Liver (tissue), 9 donors: ENCODE results near the gene SMTNL2. TPM values are rescaled to one million over a fixed set of nuclear protein-coding genes. Genes with fewer than 3 reads are reported as not detected.
A peak's percentile ranks its signal among the peaks of the same experiment; 100 is the strongest.

Experiments used
- DNase-seq: peaks from one replicate; pipeline ENCODE4 v3.0.0-alpha.2; 2017; ENCODE audit warnings: low spot score
- H3K27ac ChIP-seq, 2 donors: one replicate each; pipeline ENCODE4 v1.7.0; 2013; ENCODE audit warnings: inconsistent platforms in 2 of 2, low read length in 2 of 2, control low read depth in 1 of 2, low read depth in 1 of 2, mild to moderate bottlenecking in 1 of 2
- H3K27me3 ChIP-seq, 4 donors: one replicate each; pipeline versions ENCODE4 v1.6.1 to v1.7.0; 2013; ENCODE audit warnings: low read length in 3 of 4, inconsistent platforms in 1 of 4, mild to moderate bottlenecking in 1 of 4, moderate library complexity in 1 of 4; ENCODE audit not compliant: control insufficient read depth in 4 of 4, insufficient read depth in 4 of 4
- H3K36me3 ChIP-seq, 4 donors: one replicate each; pipeline versions ENCODE4 v1.6.1 to v1.7.0; 2013; ENCODE audit warnings: low read length in 3 of 4, mild to moderate bottlenecking in 3 of 4, low read depth in 1 of 4, moderate library complexity in 1 of 4; ENCODE audit not compliant: control insufficient read depth in 4 of 4, insufficient read depth in 3 of 4
- H3K4me1 ChIP-seq, 4 donors: one replicate each; pipeline versions ENCODE4 v1.6.1 to v1.7.0; 2013; ENCODE audit warnings: low read length in 3 of 4, mild to moderate bottlenecking in 3 of 4, moderate library complexity in 1 of 4; ENCODE audit not compliant: control insufficient read depth in 4 of 4, insufficient read depth in 4 of 4
- H3K4me3 ChIP-seq, 3 donors: one replicate each; pipeline versions ENCODE4 v1.6.1 to v1.7.0; 2013; ENCODE audit warnings: low read length in 3 of 3, control low read depth in 1 of 3, low read depth in 1 of 3, mild to moderate bottlenecking in 1 of 3
- H3K9ac ChIP-seq, 2 donors: one replicate each; pipeline ENCODE4 v1.7.0; 2013; ENCODE audit warnings: low read length in 2 of 2, mild to moderate bottlenecking in 2 of 2, moderate library complexity in 2 of 2, control low read depth in 1 of 2, low read depth in 1 of 2
- H3K9me3 ChIP-seq, 4 donors: one replicate each; pipeline versions ENCODE4 v1.6.1 to v1.7.0; 2013; ENCODE audit warnings: low read length in 3 of 4; ENCODE audit not compliant: control insufficient read depth in 4 of 4
- CTCF ChIP-seq: fragments of 150-350 bp; IDR thresholded peaks from 2 replicates; pipeline ENCODE4 v1.5.1; 2017; ENCODE audit warnings: improper control_type of control experiment, low read depth, low read length; ENCODE audit not compliant: missing input control
- EGR1 ChIP-seq, 2 donors: IDR thresholded peaks; 2 replicates each; pipeline ENCODE4 v1.6.1; 2016 to 2018; ENCODE audit warnings: antibody characterized with exemption in 2 of 2, low read depth in 2 of 2
- FOXA1 ChIP-seq: IDR thresholded peaks from 2 replicates; pipeline ENCODE4 v1.6.1; 2016; ENCODE audit warnings: antibody characterized with exemption
- FOXA2 ChIP-seq: IDR thresholded peaks from 2 replicates; pipeline ENCODE4 v1.6.1; 2016; ENCODE audit warnings: antibody characterized with exemption
- HNF4G ChIP-seq: IDR thresholded peaks from 2 replicates; pipeline ENCODE4 v1.6.1; 2016; ENCODE audit warnings: antibody characterized with exemption
- JUND ChIP-seq, 2 donors: IDR thresholded peaks; 2 replicates each; pipeline ENCODE4 v1.6.1; 2016; ENCODE audit warnings: antibody characterized with exemption in 2 of 2
- NR2F2 ChIP-seq: IDR thresholded peaks from 2 replicates; pipeline ENCODE4 v1.6.1; 2016; ENCODE audit warnings: antibody characterized with exemption
- REST ChIP-seq: IDR thresholded peaks from 2 replicates; pipeline ENCODE4 v1.6.1; 2016; ENCODE audit warnings: antibody characterized with exemption, mild to moderate bottlenecking
- TAF1 ChIP-seq: conservative IDR thresholded peaks from 2 replicates; pipeline ENCODE4 v1.6.1; 2016; ENCODE audit warnings: antibody characterized with exemption, mild to moderate bottlenecking
- WGBS: extraction: QIAGEN DNeasy Blood & Tissue Kit; methylation state at CpG from one replicate; pipeline ENCODE4 v1.1.7; 2013; 5-methylcytosine and 5-hydroxymethylcytosine counted together
- polyA plus RNA-seq, 2 donors: library from polyadenylated mRNA; stranded (reverse) in 1 of 2; unstranded in 1 of 2; fragments of 200-250 nt in 1 of 2; fragments of >200 nt in 1 of 2; fragmentation: Nextera tagmentation in 1 of 2; extraction: Ambion mirVana in 1 of 2; gene quantifications; one replicate each; pipeline versions ENCODE4 v1.2.1 to v1.2.3, GENCODE V29; 2013 to 2015
- total RNA-seq, 2 donors: library from RNA; depleted of rRNA; stranded (reverse); fragments of >200 nt; gene quantifications; one replicate each; pipeline ENCODE4 v1.2.3, GENCODE V29; 2014
- TF ChIP-seq, protein P1 (sequence below): IDR thresholded peaks from 2 replicates; pipeline ENCODE4 v1.6.1; 2016; ENCODE audit warnings: antibody characterized with exemption
- TF ChIP-seq, protein P2 (sequence below): IDR thresholded peaks from 2 replicates; pipeline ENCODE4 v1.6.1; 2016; ENCODE audit warnings: antibody characterized with exemption
- donor health status: healthy.
- donor health status: healthy.
- donor health status: healthy.
- donor health status: healthy.
- donor health status: healthy.

SMTNL2 gene
- total and polyA plus RNA-seq, 4 donors, result 0.13 to 0.29 TPM; not detected in 2

GRCh38 chr17:4597975-4598374 is 13.6 kb downstream of the SMTNL2 start:
- Histone ChIP-seq H3K4me3 (no peak overlapping the region), H3K36me3 (no peaks in the 10 kb centered on the region), H3K4me1 (no peaks in the 10 kb centered on the region), H3K27me3 (no peaks in the 10 kb centered on the region), H3K27ac (no peak overlapping the region), H3K9ac (no peak overlapping the region), H3K9me3 (no peaks in the 10 kb centered on the region)
- DNase-seq, result no peak
- WGBS, result 69% methylated on average over 13 of the region's 13 CpGs
- TF ChIP-seq TAF1 (no peak), NR2F2 (no peak), JUND (IDR thresholded peaks at IDR 0.05) (no peak), CTCF (no peak), REST (no peak), FOXA1 (no peak), HNF4G (no peak), FOXA2 (no peak), EGR1 (IDR thresholded peaks at IDR 0.05; ENCODE audit: low read depth in 2 of 2) (no peak)
- TF ChIP-seq, protein P1, sequence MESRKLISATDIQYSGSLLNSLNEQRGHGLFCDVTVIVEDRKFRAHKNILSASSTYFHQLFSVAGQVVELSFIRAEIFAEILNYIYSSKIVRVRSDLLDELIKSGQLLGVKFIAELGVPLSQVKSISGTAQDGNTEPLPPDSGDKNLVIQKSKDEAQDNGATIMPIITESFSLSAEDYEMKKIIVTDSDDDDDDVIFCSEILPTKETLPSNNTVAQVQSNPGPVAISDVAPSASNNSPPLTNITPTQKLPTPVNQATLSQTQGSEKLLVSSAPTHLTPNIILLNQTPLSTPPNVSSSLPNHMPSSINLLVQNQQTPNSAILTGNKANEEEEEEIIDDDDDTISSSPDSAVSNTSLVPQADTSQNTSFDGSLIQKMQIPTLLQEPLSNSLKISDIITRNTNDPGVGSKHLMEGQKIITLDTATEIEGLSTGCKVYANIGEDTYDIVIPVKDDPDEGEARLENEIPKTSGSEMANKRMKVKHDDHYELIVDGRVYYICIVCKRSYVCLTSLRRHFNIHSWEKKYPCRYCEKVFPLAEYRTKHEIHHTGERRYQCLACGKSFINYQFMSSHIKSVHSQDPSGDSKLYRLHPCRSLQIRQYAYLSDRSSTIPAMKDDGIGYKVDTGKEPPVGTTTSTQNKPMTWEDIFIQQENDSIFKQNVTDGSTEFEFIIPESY, result no peak
- TF ChIP-seq, protein P2, sequence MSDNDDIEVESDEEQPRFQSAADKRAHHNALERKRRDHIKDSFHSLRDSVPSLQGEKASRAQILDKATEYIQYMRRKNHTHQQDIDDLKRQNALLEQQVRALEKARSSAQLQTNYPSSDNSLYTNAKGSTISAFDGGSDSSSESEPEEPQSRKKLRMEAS, result no peak

GRCh38 chr17:4598776-4599504 is 14.6 kb downstream of the SMTNL2 start:
- Histone ChIP-seq H3K27ac (peak overlapping the region in 1 of 2 donors; percentile 35), H3K4me3 (no peak overlapping the region), H3K36me3 (no peaks in the 10 kb centered on the region), H3K4me1 (no peaks in the 10 kb centered on the region), H3K27me3 (no peaks in the 10 kb centered on the region), H3K9me3 (no peaks in the 10 kb centered on the region), H3K9ac (no peak overlapping the region)
- DNase-seq, result no peak
- TF ChIP-seq TAF1 (no peak), FOXA2 (no peak), HNF4G (no peak)
- TF ChIP-seq, protein P1, result no peak
- WGBS, result 66% methylated on average over 20 of the region's 20 CpGs
